Measurements from ENCODE around the gene TMEM151B. TPM values are rescaled to one million over a fixed set of nuclear protein-coding genes. Genes with fewer than 3 reads are reported as not detected.

Gene TMEM151B
- total RNA-seq, 2 donors from 2014 or later, result 0.09 to 1.1 TPM

DNA sequence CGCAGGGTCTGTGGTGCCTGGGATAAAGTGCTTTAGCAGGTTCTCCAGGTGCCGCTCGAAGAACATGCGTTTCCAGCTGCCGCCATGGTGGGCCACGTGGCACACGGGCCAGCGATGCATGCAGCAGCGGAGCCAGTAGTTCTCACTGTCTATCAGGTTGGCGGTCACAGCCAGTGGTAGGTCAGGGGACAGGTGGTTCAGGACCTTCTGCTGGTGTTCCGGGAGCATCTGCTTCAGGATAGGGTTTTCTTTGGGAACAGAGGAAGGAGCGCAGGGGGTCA is 16.0 kb downstream of the TMEM151B start:
- H3K4me1 ChIP-seq (replicated peaks), result no peaks in the 10 kb centered on the region
- peaks cover 2% of the 10 kb centered on the region for H3K27me3 ChIP-seq (replicated peaks; ENCODE audit: insufficient read depth)
- no peaks in the 10 kb centered on the region for H3K36me3 ChIP-seq
- intact Hi-C loops (cut with DNase I), result no loop called here
- no peak for DNase-seq (ENCODE audit: low spot score)
- H3K4me3 ChIP-seq, result no peak overlapping the region
- H3K9me3 ChIP-seq, result no peaks in the 10 kb centered on the region
- H3K27ac ChIP-seq, result no peak overlapping the region
- WGBS, result 83% methylated on average over 12 of the region's 12 CpGs
- TF ChIP-seq, protein P1, sequence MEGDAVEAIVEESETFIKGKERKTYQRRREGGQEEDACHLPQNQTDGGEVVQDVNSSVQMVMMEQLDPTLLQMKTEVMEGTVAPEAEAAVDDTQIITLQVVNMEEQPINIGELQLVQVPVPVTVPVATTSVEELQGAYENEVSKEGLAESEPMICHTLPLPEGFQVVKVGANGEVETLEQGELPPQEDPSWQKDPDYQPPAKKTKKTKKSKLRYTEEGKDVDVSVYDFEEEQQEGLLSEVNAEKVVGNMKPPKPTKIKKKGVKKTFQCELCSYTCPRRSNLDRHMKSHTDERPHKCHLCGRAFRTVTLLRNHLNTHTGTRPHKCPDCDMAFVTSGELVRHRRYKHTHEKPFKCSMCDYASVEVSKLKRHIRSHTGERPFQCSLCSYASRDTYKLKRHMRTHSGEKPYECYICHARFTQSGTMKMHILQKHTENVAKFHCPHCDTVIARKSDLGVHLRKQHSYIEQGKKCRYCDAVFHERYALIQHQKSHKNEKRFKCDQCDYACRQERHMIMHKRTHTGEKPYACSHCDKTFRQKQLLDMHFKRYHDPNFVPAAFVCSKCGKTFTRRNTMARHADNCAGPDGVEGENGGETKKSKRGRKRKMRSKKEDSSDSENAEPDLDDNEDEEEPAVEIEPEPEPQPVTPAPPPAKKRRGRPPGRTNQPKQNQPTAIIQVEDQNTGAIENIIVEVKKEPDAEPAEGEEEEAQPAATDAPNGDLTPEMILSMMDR (IDR thresholded peaks at IDR 0.05), result no peak
- no peak for TF ChIP-seq POLR2AphosphoS5 (IDR thresholded peaks at IDR 0.05)

DNA sequence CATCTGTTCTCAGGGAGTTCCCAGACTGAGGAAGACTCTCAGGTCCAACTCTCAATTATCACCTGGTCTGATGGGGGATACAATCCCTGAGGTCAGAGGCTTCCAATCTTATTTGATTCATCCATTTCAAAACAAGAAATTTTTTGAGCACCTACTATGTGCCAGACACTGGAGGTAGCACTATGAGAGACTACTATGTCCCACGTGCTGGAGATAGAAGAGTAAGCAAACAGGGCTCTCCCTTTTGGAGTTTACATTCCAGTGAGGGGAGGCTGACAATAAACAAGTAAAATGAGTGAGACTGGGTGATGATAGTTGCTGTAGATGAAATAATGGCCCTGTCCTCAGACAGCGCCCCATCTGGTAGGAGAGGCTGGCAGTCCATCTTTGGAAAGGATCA is 16.5 kb downstream of the TMEM151B start:
- Histone ChIP-seq H3K9me3 (no peaks in the 10 kb centered on the region), H3K27ac (no peak overlapping the region), H3K4me1 (replicated peaks) (no peaks in the 10 kb centered on the region), H3K27me3 (replicated peaks; ENCODE audit: insufficient read depth) (peaks cover 2% of the 10 kb centered on the region), H3K36me3 (no peaks in the 10 kb centered on the region), H3K4me3 (no peak overlapping the region)
- TF ChIP-seq, protein P1 (IDR thresholded peaks at IDR 0.05), result no peak
- TF ChIP-seq POLR2AphosphoS5 (IDR thresholded peaks at IDR 0.05) (no peak), POLR2A (IDR thresholded peaks at IDR 0.05) (no peak)
- WGBS, result 50% methylated on average over 2 of the region's 2 CpGs
- no peak for DNase-seq (ENCODE audit: low spot score)
- intact Hi-C loops (cut with DNase I), result no loop called here

DNA sequence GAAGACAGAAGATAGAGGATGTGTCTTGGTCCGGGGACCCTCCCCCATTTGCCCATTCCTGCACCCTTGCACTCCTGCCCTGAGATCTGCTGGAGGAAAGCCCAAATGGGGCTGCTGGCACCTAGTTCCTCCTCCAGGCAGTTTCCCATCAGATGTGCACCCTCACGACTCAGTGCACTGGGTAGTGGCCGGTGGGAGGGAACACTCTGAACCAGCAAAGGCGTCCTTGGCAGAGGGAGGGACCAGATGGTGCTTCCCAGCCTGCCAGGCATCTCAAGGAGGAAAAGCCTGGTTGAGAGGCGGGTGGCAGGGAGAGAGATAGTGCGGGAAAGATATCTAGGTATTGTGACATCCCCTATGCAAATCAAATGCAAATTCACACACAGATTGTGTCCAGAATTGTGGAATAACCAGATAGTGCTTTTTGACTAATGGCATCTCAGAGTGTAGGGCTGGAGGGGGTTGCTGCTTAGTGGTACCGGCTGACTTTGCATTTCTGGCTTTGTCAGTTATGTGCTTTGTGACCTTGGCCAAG is 19.5 kb downstream of the TMEM151B start:
- H3K27ac ChIP-seq, result no peak overlapping the region
- no peak for DNase-seq (ENCODE audit: low spot score)
- intact Hi-C loops (cut with DNase I), result no loop called here
- H3K4me1 ChIP-seq (replicated peaks), result no peaks in the 10 kb centered on the region
- 43% methylated on average over 7 of the region's 7 CpGs for WGBS
- no peaks in the 10 kb centered on the region for H3K36me3 ChIP-seq
- TF ChIP-seq POLR2AphosphoS5 (IDR thresholded peaks at IDR 0.05) (no peak), POLR2A (IDR thresholded peaks at IDR 0.05) (no peak)
- TF ChIP-seq, protein P1 (IDR thresholded peaks at IDR 0.05), result no peak
- no peaks in the 10 kb centered on the region for H3K9me3 ChIP-seq
- H3K4me3 ChIP-seq, result no peak overlapping the region
- H3K27me3 ChIP-seq (replicated peaks; ENCODE audit: insufficient read depth), result peaks cover 2% of the 10 kb centered on the region

DNA sequence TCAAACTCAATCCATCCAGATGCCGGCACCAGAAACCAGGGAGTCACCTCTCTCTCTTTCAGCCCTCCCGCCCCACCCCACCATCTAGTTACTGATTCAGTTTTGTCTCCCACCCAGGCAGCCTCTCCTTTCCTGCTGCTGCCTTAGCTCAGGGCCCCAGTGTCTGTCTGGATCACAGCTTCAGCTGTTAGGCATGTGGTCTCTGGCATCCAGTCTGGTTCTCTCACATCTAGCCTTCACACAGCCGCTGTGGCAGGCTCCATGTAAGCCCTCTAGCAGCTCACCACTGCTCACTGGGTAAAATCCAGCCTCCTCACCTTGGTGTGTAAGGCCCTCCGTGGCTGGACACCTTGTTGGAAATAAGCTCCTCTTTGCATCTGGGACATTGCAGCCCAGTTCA is 21.6 kb downstream of the TMEM151B start:
- Histone ChIP-seq H3K27me3 (replicated peaks; ENCODE audit: insufficient read depth) (peaks cover 2% of the 10 kb centered on the region), H3K36me3 (no peaks in the 10 kb centered on the region), H3K27ac (no peak overlapping the region), H3K4me3 (no peak overlapping the region), H3K9me3 (no peaks in the 10 kb centered on the region), H3K4me1 (replicated peaks) (no peaks in the 10 kb centered on the region)
- 80% methylated on average over 4 of the region's 4 CpGs for WGBS
- TF ChIP-seq, protein P1 (IDR thresholded peaks at IDR 0.05), result no peak
- TF ChIP-seq POLR2AphosphoS5 (IDR thresholded peaks at IDR 0.05) (no peak), POLR2A (IDR thresholded peaks at IDR 0.05) (no peak)
- intact Hi-C loops (cut with DNase I), result no loop called here
- DNase-seq (ENCODE audit: low spot score), result no peak

DNA sequence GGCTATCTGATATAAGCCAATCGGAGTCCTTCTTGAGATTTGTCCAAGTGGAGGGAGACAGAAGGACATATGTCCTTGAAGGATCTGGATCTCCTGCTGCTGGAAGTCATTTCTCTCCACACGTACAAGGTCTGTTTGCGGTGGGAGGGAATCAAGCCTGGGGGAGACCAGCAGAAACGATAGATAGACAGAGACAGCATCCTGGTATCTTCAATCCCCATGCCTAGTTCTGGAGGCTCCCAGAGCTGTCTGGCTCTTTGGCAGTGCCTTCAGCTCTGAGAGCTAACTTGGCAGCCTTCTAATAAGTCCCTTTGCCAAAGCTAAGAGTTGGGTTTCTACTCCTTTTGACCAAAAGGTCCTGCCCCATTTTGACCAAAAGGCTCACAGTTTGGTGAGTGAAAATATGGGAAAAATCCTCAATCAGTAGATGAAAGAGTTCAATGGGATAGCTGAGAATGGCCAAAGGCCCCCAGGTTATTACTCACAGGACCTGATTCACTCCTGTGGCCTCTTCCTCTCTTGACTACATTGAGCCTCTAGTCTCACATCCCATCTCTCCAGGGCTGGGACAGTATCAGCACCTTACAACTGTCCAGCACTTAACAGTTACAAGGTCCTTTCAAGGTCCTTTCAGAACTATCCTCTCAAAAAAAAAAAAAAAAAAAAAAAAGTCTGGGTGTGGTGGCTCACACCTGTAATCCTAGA is 22.6 kb downstream of the TMEM151B start:
- WGBS, result 82% methylated on average over 4 of the region's 4 CpGs
- Histone ChIP-seq H3K36me3 (no peaks in the 10 kb centered on the region), H3K4me3 (no peak overlapping the region), H3K9me3 (no peaks in the 10 kb centered on the region), H3K27me3 (replicated peaks; ENCODE audit: insufficient read depth) (peaks cover 5% of the 10 kb centered on the region), H3K4me1 (replicated peaks) (no peaks in the 10 kb centered on the region), H3K27ac (no peak overlapping the region)
- TF ChIP-seq, protein P1 (IDR thresholded peaks at IDR 0.05), result no peak
- TF ChIP-seq POLR2AphosphoS5 (IDR thresholded peaks at IDR 0.05) (no peak), POLR2A (IDR thresholded peaks at IDR 0.05) (no peak)
- DNase-seq (ENCODE audit: low spot score), result no peak
- intact Hi-C loops (cut with DNase I), result no loop called here
